Retina (tissue), 1 donor: Measurements from ENCODE around the gene SIRPA.

Source experiments
- DNase-seq: peaks from one replicate; pipeline ENCODE4 v3.0.0-alpha.2; 2016

SIRPA gene

DNA sequence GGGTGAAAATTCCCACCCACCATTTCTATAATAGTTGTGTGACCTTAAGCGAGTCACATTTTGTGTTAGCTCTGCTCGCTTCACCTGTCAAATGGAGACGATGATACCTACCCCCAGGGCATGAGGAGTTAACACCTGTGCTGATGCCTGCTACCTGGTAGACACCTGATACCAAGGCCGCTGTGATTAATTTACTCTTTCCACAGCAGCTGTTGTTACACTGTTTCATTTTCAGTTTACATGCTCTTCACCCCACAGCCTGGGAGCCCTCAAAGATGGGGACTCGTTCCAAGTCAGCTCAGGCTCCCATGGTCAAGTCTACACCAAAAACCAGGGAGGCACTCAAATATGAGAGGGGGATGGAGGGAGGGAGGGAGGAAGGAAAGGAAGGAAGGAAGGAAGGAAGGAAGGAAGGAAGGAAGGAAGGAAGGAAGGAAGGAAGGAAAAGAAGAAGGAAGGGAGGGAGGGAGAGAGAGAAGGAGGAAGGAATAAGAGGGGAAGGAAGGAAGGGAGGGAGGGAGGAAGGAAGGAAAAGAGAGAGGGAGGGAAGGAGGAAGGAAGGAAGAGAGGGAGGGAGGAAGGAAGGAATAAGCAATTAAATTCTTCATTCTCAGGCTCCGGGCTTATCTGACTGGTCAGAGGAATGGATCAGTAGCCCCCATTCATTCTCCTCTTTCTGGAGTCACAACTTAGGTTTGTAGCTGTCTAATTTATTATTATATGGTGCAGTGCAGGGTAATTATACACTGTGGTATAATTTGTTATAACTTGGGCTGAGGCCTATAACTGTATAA, 57.7 kb downstream of the SIRPA start:
- no peak for DNase-seq

DNA sequence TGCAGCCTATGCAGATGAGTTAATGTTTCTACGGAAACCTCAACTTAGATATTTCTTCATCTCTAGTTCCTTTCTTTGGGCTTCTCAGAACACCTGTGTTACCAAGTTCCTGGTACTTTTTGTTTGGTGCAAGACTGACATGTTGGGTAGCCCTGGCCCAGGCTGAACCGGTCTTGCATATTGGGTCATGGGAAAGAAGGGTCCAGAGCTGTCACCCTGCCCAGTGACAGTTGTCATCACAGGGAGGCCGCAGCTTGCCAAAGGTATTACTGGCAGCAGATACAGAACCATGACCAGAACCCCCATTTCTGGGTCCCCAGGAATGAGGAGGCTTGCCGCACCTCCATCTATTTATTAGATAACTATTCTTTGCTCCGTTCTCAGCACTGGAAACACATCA, 58.4 kb downstream of the SIRPA start:
- DNase-seq, result no peak

DNA sequence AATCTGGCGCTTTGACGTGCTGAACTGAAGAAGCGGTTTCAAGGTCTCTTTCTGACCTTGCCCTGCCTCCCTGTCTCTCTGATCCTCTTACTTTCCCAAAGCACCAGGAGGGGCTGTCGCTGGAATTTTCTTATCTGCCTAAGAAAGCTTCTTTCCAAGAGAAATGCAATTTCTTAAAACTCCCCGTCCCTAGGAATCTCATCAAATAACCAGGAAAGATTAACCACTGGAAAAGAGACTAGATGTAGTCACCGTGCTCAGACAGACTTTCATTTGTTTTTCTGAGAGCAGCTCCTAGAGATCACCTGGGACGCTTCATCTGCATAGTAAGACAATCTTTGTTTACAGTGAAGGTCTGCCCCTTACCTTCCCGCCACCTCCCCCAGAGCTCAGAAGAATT, 60.0 kb downstream of the SIRPA start:
- DNase-seq, result no peak

DNA sequence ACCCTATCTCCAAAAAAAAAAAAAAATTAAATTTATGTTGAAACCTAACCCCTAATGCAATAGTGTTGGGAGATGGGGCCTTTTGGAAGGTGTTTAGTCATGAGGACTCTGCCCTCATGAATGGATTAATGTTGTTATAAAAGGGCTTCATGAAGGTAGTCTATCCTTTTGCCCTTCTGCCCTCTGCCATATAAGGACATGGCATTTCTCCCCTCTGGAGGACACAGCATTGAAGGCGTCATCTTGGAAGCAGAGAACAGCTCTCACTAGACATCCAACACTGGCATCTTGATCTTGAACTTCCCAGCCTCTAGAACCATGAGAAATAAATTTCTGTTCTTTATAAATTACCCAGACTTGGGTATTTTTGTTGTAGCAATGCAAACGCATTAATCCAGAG, 63.2 kb downstream of the SIRPA start:
- no peak for DNase-seq

DNA sequence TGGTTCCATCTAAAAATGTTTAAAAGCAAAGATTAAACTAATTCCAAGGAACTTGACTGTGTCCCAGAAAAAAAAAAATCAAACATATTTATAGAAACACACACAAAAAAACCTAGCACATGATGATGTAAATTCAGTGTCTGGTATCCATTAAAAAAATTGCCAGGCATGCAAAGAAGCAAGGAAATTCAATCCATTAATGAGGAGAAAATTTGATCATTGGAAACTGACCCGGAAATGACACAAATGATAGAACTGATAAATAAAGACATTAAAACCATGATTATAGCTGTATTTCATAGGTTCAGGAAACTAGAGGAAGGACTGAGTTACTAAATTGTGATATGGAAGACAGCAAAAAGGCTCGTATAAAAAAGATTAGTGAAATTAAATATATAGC, 63.9 kb downstream of the SIRPA start:
- no peak for DNase-seq

DNA sequence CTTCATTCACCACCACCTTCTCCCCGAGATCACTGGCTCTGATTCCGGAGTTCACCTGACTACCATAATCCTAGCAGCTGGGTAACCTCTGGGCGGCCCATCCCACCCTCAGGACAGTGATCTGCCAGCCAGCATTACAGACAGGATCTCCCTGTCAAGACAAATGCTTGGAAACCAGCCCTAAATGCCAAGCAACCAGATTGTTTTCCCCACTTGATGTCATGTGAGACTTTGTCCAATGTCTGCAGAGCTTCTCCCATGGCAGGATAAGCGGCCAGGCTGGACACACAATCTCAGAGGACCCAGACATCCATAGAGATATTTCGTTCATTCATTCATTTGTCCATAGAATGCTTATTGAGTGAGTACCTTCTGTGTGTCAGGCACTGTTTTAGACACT, 66.2 kb downstream of the SIRPA start:
- no peak for DNase-seq

DNA sequence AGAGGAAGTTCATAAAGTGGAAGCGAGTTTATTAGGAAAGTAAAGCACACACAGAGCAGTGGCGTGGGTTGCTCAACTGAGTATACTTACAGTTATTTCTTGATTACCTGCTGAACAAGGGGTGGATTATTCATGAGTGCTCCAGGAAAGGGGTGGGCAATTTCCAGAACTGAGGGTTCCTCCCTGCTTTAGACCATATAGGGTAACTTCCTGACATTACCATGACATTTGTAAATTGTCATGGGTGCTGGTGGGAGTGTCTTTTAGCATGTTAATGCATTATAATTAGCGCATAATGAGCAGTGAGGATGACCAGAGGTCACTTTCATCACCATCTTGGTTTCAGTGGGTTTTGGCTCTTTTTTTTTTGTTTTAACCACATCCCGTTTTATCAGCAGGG, 68.9 kb downstream of the SIRPA start:
- no peak for DNase-seq

DNA sequence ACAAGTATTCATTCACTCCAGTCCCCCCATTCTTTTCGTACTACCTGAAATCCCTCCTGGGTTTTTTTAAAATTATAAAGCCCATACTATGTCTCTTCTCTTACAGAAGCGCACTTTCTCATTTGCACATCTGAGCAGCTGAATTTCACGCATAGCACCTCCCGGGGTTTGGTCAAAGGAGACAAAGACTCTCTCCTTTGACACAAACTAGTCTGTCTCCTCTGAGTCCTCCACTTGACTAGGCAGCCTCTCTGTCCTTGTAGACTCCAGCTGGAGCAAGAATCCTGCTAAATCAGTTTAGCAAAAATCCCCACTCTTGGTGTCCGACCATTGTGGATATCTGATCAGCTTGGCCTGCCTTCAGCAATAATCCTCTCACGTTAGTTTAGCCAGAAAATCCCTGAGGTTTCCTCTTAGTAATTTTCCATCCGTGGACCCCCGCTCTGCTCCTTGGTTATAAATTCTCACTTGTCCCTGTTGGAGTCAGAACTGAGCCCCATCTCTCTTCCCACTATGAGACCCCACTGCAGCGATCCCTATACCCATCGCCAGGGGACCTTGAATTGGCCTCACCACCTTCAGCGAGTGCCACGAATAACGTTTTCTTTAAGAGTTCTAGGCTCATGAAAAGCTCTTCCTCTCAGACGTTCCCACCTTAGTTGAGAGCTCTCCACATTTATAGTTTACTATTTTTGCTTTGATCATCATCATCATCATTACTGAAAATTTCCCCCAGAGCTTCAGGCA, 69.6 kb downstream of the SIRPA start:
- no peak for DNase-seq

DNA sequence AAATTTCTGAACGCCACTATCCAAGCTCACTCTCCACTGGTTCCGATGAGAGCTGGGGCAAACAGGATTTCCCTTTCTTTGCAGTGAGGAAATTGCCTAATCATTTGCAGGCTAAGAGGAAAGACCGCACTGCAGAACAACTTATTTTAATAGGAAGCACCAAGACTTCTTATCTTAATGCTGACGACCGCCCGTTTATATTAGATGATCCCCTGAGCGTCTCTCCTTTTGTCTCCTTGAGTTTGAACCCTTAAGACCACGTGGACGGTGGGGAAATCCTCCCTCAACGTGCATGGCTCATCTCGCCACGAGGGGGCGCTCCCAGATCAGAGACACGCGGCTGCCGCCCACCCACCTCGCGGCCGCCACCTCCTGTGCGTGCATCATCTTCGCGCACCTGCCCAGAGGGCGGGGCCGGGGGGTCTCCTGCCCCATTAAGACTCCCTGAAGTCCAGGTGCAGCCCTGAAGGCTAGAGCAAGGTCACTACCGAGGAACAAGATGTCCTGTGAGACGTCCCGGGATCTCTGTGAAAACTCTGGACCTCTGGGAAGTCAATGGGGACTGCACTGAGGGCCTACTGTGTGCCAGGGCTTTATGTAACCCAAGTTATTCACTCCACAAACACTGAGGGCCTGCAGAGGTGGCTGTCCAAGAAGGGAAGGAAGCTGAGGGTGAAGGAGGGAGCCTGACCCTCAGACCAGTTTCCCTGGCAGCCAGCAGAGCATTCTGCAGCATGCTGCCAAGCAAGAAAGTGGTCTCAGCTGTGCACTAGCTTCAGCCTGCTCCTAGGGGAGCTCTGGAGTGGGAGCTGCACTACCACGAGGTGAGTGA, 70.5 kb downstream of the SIRPA start:
- peak; percentile 92 for DNase-seq

DNA sequence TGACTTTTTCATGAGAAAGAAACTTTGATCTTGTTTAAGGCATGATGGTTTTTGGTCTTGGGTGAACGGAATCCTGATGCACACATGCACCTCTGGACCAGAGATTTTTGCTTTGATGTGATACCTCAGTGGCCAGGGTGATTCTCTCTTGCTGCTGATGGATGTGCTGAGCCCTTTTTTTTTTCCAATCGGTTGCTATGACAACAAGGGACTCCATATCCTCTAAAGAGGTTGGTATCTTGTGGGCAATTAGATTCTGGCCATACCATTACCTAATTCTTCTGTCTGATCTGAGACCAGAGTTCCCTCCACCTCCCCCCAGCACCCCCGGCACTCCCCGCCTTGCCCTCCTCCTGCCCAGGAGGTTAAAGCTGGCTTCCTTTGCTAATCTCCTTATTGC, 73.8 kb downstream of the SIRPA start:
- no peak for DNase-seq

DNA sequence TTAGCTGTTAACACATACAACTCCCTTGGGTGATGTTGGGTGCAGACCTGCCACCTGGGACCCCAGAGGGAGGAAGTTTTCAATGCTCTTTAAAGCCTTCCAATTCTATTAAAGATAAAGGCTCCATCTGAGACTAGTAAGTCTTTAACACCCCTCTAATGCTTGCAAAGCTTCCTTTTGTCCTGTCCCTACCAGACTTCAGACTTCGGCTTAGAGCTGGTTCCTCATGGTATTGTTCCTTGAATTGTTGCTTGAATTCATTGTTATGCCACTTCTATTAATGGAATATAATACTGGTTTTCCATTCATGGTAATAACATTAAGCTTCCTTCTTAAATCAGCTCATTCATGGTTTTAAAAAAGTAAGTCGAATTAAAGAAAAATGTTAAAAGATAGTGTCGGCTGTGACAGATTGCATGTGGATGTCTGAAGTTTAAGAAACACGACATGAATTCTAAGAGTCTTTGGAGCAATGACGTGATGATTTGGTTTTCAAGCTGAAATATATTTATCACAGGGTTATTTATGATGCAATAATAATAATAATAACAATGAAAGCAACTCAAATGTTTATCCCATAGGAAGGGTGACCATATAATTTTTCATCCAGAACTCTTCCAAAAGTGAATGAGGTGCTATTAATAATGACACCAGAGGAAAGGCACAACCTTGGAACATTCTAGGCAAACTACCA, 76.8 kb downstream of the SIRPA start:
- no peak for DNase-seq

DNA sequence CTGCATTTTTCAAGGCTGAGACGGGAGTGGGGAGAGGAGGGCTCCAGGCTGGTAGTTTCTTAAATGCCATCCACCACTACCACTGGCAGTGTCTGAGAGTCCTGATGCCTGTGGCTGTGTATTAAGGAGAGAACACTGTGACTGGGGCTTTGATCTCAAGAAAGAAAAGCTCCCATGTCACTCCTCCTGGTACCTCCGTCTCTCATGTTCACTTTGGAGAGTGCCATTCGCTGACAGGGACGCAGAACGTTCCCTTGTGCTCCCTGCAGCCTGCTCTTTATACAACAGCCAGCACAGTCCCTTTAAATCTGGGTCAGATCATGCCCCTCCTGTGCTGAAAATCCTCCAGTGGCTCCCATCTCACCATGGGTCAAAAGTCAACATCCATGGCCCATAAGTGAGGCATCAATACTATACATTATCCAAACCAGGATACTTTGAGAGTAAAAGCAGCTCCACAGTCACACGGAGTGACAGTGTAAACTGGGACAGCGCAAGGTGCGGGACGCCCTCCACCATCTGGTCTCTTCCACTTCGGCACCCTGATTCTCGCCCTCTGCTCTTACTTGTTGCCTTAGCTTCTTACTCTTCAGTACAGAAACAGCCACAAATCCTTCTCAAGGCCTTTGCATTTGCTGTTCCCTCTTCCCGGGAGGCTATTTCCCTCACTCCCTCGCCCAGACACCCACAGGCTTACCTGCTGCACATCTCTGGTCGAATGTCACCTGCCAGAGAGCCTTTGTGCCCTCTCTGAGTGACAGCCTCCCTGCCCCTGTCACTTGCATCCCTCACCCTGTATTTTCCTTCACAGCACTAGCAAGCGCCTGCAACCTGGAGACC, 78.6 kb downstream of the SIRPA start:
- no peak for DNase-seq

DNA sequence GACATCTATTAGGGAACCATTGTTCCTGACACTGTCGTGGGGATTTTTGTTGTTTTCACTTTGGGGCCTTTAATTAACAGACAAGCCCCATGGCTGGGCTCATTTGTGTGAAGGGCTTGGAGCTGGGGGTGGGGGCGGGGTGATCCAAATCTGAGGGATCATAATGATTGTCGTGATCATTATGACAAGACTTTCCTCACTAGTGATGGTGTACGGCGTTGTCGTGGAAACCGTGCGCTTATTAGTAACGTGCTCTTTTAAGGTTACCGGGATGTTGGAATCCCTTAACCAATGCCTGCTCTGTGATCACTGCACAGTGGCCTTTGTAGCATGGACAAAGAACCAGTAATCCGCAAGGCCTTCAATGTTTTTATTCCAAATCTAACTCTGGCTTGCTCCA, 80.1 kb downstream of the SIRPA start:
- DNase-seq, result peak; percentile 44

DNA sequence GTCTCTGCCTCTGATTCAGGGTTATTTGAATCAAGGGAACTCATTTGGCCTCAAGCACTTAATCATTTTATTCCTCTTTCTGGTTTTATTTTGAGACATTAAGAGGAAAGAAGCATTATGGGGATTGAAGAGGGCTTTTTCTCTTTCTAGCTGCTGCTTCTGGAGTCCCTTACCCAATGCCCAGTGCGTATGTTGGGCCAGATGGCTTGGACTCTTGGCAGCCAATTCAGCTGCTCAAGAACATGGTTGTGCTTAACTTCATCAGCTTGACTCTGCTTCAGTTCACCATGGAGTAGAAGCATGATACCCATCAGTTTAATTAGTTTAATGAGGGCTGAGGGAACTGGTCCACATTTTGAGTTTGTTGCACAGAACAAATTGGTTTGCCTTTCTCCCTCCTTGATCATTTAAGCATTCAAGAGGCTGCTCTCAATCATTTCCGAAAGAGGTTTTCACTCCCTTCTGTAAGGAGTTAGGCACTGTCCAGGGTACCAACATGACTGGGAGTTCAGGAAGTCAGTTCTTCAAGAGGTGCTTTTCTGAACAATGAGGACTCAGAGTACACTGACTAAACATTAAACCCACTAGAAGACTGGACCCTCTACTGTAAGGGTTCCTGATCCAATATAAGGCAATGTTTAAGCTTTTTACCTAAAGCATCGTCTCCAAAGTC, 84.0 kb downstream of the SIRPA start:
- DNase-seq, result no peak

DNA sequence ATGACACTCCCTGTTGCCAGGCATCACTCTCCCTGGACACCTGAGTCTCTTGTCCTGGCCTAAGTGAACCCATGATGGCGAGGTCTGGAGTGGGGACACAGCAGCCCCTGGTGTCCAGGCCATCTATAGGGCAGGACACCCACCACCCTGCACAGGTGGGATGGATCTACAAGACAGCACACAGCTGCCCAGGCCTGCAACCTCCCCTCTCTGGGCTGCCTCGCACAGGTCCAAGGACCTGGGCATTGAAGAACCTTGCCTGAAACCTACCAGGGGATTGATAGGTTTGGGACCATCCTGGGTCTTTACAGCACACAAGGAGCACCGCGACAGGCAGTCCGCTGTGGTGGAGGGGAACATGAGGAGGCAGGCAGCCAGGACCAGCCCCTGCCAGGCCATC, 87.5 kb downstream of the SIRPA start:
- no peak for DNase-seq

DNA sequence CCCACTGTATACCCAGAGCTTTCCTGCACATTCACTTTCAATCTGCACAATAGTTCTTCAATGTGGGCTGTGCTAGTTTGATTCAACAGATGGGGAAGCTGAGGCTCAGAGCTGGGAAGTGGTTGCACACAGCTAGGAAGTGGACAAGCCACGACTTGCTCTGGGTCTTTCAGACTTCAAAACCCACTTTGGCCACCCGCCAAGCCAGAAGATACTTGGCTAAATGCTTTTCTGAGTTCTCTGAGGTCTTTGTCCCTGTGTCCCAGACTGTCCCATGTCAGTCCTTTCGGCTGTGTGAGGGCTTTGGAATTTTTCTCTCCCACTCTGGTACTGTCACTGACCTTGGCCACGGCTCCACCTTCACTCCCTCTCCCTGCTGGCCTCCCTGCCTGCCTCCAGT, 88.1 kb downstream of the SIRPA start:
- no peak for DNase-seq

DNA sequence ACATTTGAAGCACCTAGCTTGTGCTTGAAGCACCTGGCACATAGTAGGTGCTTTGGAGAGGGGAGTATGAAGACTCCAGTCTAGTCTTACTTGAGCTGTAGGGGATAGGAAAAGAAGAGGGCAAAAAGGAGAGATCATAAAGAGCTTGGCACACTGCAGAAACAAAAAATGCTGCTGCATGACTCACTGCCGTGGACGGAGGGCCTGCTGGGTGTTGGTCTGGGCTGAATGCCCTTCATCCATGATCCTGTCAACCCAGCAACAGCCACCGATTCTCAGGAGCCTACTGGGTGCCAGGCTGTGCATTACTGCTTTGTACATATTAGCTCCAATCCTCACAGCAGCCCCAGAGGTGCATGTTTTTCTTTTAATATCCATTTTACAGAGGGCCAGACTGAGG, 92.6 kb downstream of the SIRPA start:
- DNase-seq, result no peak
